ENCODE results near the gene NFX1.

Gene NFX1

GRCh38 chr9:33318225-33318624, 27.9 kb downstream of the NFX1 start:
- H3K79me1 ChIP-seq (replicated peaks; ENCODE audit: low read length, poor library complexity, severe bottlenecking), result peaks cover 11% of the 10 kb centered on the region
- no peak overlapping the region for H2BK5ac ChIP-seq (ENCODE audit: low read depth, low read length, poor library complexity, severe bottlenecking)
- H3K4ac ChIP-seq (ENCODE audit: low read depth in 1 of 2, low read length in 2 of 2), result no peak overlapping the region
- H2BK12ac ChIP-seq (ENCODE audit: low read length in 2 of 2), result no peak overlapping the region
- no peak for DNase-seq
- no peak overlapping the region for H4K91ac ChIP-seq (ENCODE audit: low read length)
- peaks cover 6% of the 10 kb centered on the region for H3K4me1 ChIP-seq (ENCODE audit: control insufficient read depth, insufficient read depth, low read depth, low read length)
- H3K4me3 ChIP-seq (ENCODE audit: insufficient read depth in 1 of 2, low read depth in 1 of 2, low read length in 2 of 2), result no peak overlapping the region
- no peaks in the 10 kb centered on the region for H3K9me3 ChIP-seq (ENCODE audit: control insufficient read depth, low read length)
- H3K14ac ChIP-seq (ENCODE audit: low read length in 2 of 2), result no peak overlapping the region
- H3K27me3 ChIP-seq (ENCODE audit: control insufficient read depth in 1 of 2, insufficient read depth in 1 of 2, low read length in 2 of 2), result no peaks in the 10 kb centered on the region
- no peak overlapping the region for H3K27ac ChIP-seq (ENCODE audit: low read length, poor library complexity, severe bottlenecking)
- no peak overlapping the region for H3K4me2 ChIP-seq (ENCODE audit: low read length, poor library complexity, severe bottlenecking)
- no peak overlapping the region for H2AFZ ChIP-seq (ENCODE audit: low read depth, low read length)
- no peak overlapping the region for H3K18ac ChIP-seq (ENCODE audit: low read depth in 1 of 2, low read length in 2 of 2)
- no peak overlapping the region for H3K23ac ChIP-seq (ENCODE audit: low read length in 2 of 2)
- no peak overlapping the region for H2BK120ac ChIP-seq (ENCODE audit: low read depth, low read length)
- no peak overlapping the region for H4K8ac ChIP-seq (ENCODE audit: low read length)
- H2BK15ac ChIP-seq (ENCODE audit: low read depth, poor library complexity, severe bottlenecking), result no peak overlapping the region
- H3K9ac ChIP-seq (ENCODE audit: low read length), result no peak overlapping the region
- H2AK5ac ChIP-seq (ENCODE audit: low read length, severe bottlenecking), result peak overlapping the region; percentile 86
- peaks cover 29 to 83% of the 10 kb centered on the region in 2 experiments for H3K36me3 ChIP-seq (ENCODE audit: control insufficient read depth in 1 of 2, insufficient read depth in 2 of 2, low read depth in 1 of 2, low read length in 2 of 2)
- WGBS, result 98% methylated on average over 3 of the region's 3 CpGs

DNA sequence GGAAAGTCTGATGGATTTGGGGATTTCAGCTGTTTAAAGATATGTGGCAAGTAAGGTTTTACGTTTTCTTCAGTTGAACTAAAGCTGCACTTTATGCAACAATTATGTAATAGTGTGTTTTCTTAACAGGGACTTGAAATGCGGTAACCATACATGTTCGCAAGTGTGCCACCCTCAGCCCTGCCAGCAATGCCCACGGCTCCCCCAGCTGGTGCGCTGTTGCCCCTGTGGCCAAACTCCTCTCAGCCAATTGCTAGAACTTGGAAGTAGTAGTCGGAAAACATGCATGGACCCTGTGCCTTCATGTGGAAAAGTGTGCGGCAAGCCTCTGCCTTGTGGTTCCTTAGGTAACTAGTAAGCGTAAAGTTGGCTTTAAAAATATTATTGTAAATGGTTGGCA, 28.5 kb downstream of the NFX1 start:
- Histone ChIP-seq H3K27me3 (ENCODE audit: control insufficient read depth in 1 of 2, insufficient read depth in 1 of 2, low read length in 2 of 2) (no peaks in the 10 kb centered on the region), H3K4me2 (ENCODE audit: low read length, poor library complexity, severe bottlenecking) (no peak overlapping the region), H2BK15ac (ENCODE audit: low read depth, poor library complexity, severe bottlenecking) (no peak overlapping the region), H3K79me1 (replicated peaks; ENCODE audit: low read length, poor library complexity, severe bottlenecking) (peaks cover 9% of the 10 kb centered on the region), H3K27ac (ENCODE audit: low read length, poor library complexity, severe bottlenecking) (no peak overlapping the region), H2BK5ac (ENCODE audit: low read depth, low read length, poor library complexity, severe bottlenecking) (no peak overlapping the region), H3K4me1 (ENCODE audit: control insufficient read depth, insufficient read depth, low read depth, low read length) (peaks cover 6% of the 10 kb centered on the region), H2AFZ (ENCODE audit: low read depth, low read length) (no peak overlapping the region), H3K23ac (ENCODE audit: low read length in 2 of 2) (no peak overlapping the region), H3K9ac (ENCODE audit: low read length) (no peak overlapping the region), H2AK5ac (ENCODE audit: low read length, severe bottlenecking) (no peak overlapping the region), H3K18ac (ENCODE audit: low read depth in 1 of 2, low read length in 2 of 2) (no peak overlapping the region), H2BK120ac (ENCODE audit: low read depth, low read length) (no peak overlapping the region), H3K14ac (ENCODE audit: low read length in 2 of 2) (no peak overlapping the region), H3K9me3 (ENCODE audit: control insufficient read depth, low read length) (no peaks in the 10 kb centered on the region), H3K4me3 (ENCODE audit: insufficient read depth in 1 of 2, low read depth in 1 of 2, low read length in 2 of 2) (no peak overlapping the region), H4K8ac (ENCODE audit: low read length) (no peak overlapping the region), H2BK12ac (ENCODE audit: low read length in 2 of 2) (no peak overlapping the region), H3K4ac (ENCODE audit: low read depth in 1 of 2, low read length in 2 of 2) (no peak overlapping the region), H3K36me3 (ENCODE audit: control insufficient read depth in 1 of 2, insufficient read depth in 2 of 2, low read depth in 1 of 2, low read length in 2 of 2) (peaks cover 24 to 82% of the 10 kb centered on the region in 2 experiments), H4K91ac (ENCODE audit: low read length) (no peak overlapping the region)
- no peak for DNase-seq
- over 99% methylated on average over 8 of the region's 8 CpGs for WGBS

DNA sequence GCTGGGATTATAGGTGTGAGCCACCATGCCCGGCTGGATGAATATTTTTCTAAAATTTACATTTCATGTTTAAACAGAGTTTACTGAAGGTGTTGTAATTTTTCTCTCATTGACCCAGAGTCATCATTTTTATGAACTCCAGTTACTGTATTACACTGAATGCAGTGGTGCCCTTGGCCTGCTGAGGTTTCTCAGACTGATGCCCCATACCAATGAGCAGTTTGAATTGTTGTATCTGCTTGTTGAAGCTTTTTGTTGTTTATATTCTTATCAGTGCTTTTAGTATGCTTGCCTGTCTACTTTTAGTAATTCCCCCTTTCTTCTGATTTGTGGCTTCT, 29.9 kb downstream of the NFX1 start:
- no peak overlapping the region for H2AK5ac ChIP-seq (ENCODE audit: low read length, severe bottlenecking)
- H2AFZ ChIP-seq (ENCODE audit: low read depth, low read length), result no peak overlapping the region
- peaks cover 9% of the 10 kb centered on the region for H3K79me1 ChIP-seq (replicated peaks; ENCODE audit: low read length, poor library complexity, severe bottlenecking)
- WGBS, result no CpG with 5 or more reads among the region's 1 CpG
- no peak overlapping the region for H3K23ac ChIP-seq (ENCODE audit: low read length in 2 of 2)
- H3K4me3 ChIP-seq (ENCODE audit: insufficient read depth in 1 of 2, low read depth in 1 of 2, low read length in 2 of 2), result no peak overlapping the region
- peaks cover 22 to 77% of the 10 kb centered on the region in 2 experiments for H3K36me3 ChIP-seq (ENCODE audit: control insufficient read depth in 1 of 2, insufficient read depth in 2 of 2, low read depth in 1 of 2, low read length in 2 of 2)
- H3K4me2 ChIP-seq (ENCODE audit: low read length, poor library complexity, severe bottlenecking), result no peak overlapping the region
- H3K4me1 ChIP-seq (ENCODE audit: control insufficient read depth, insufficient read depth, low read depth, low read length), result peaks cover 6% of the 10 kb centered on the region
- H2BK12ac ChIP-seq (ENCODE audit: low read length in 2 of 2), result no peak overlapping the region
- H3K14ac ChIP-seq (ENCODE audit: low read length in 2 of 2), result no peak overlapping the region
- no peaks in the 10 kb centered on the region for H3K9me3 ChIP-seq (ENCODE audit: control insufficient read depth, low read length)
- peak overlapping the region; percentile 74 for H3K9ac ChIP-seq (ENCODE audit: low read length)
- no peak overlapping the region for H2BK15ac ChIP-seq (ENCODE audit: low read depth, poor library complexity, severe bottlenecking)
- DNase-seq, result no peak
- H4K91ac ChIP-seq (ENCODE audit: low read length), result no peak overlapping the region
- no peaks in the 10 kb centered on the region for H3K27me3 ChIP-seq (ENCODE audit: control insufficient read depth in 1 of 2, insufficient read depth in 1 of 2, low read length in 2 of 2)
- peak overlapping the region; percentile 99 for H3K27ac ChIP-seq (ENCODE audit: low read length, poor library complexity, severe bottlenecking)
- H2BK120ac ChIP-seq (ENCODE audit: low read depth, low read length), result no peak overlapping the region
- H3K18ac ChIP-seq (ENCODE audit: low read depth in 1 of 2, low read length in 2 of 2), result no peak overlapping the region
- no peak overlapping the region for H3K4ac ChIP-seq (ENCODE audit: low read depth in 1 of 2, low read length in 2 of 2)
- no peak overlapping the region for H2BK5ac ChIP-seq (ENCODE audit: low read depth, low read length, poor library complexity, severe bottlenecking)
- no peak overlapping the region for H4K8ac ChIP-seq (ENCODE audit: low read length)

DNA sequence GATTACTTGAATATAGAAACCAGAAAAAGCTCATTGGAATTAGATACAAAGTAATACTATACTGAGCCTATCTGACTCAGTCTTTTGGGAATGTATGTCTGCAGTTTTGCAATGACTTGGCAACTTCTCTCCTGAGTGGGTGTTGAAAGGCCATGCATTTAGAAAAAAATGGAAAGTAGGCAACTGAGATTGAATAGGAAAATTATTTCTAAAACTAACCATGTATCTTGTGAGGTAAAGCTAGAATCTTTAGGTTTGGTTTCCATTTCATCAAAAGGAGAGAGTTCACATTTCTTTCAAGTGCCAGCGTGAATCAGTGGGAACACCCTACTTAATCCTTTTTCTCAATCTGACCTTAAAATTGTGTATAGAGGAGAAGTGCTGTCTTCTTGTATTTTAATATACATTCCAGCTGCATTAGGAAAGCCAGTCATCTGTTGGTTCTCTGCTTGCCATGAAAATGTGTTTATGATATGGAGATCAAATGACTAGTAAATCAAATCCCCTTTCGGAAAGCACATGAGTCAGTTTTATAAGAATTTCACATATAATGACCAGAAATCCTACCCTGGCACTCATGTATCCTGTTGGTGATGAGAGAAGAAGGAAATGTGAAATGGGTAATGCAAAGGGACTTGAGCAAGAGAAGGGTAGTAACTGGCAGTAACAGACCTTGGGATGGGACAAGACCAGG, 30.4 kb downstream of the NFX1 start:
- Histone ChIP-seq H3K18ac (ENCODE audit: low read depth in 1 of 2, low read length in 2 of 2) (peak overlapping the region; percentile 52 to 66), H3K27me3 (ENCODE audit: control insufficient read depth in 1 of 2, insufficient read depth in 1 of 2, low read length in 2 of 2) (no peaks in the 10 kb centered on the region), H3K9ac (ENCODE audit: low read length) (peak overlapping the region; percentile 74), H3K4ac (ENCODE audit: low read depth in 1 of 2, low read length in 2 of 2) (peak overlapping the region in 1 of 2 experiments; percentile 75), H3K27ac (ENCODE audit: low read length, poor library complexity, severe bottlenecking) (peak overlapping the region; percentile 99), H2BK120ac (ENCODE audit: low read depth, low read length) (no peak overlapping the region), H4K8ac (ENCODE audit: low read length) (peak overlapping the region; percentile 27), H3K4me3 (ENCODE audit: insufficient read depth in 1 of 2, low read depth in 1 of 2, low read length in 2 of 2) (peak overlapping the region in 1 of 2 experiments; percentile 9), H2BK5ac (ENCODE audit: low read depth, low read length, poor library complexity, severe bottlenecking) (peak overlapping the region; percentile 79), H3K4me1 (ENCODE audit: control insufficient read depth, insufficient read depth, low read depth, low read length) (peaks cover 6% of the 10 kb centered on the region), H3K36me3 (ENCODE audit: control insufficient read depth in 1 of 2, insufficient read depth in 2 of 2, low read depth in 1 of 2, low read length in 2 of 2) (peaks cover 22 to 76% of the 10 kb centered on the region in 2 experiments), H3K23ac (ENCODE audit: low read length in 2 of 2) (no peak overlapping the region), H2BK15ac (ENCODE audit: low read depth, poor library complexity, severe bottlenecking) (no peak overlapping the region), H3K4me2 (ENCODE audit: low read length, poor library complexity, severe bottlenecking) (peak overlapping the region; percentile 22), H3K14ac (ENCODE audit: low read length in 2 of 2) (no peak overlapping the region), H3K79me1 (replicated peaks; ENCODE audit: low read length, poor library complexity, severe bottlenecking) (peaks cover 9% of the 10 kb centered on the region), H2AK5ac (ENCODE audit: low read length, severe bottlenecking) (peak overlapping the region; percentile 100), H4K91ac (ENCODE audit: low read length) (peak overlapping the region; percentile 7), H2AFZ (ENCODE audit: low read depth, low read length) (no peak overlapping the region), H3K9me3 (ENCODE audit: control insufficient read depth, low read length) (no peaks in the 10 kb centered on the region), H2BK12ac (ENCODE audit: low read length in 2 of 2) (peak overlapping the region; percentile 78 to 96)
- WGBS, result no CpG with 5 or more reads among the region's 2 CpGs
- DNase-seq, result peak; percentile 95
